NCI-H2196 treated with DMSO at 0.1 percent for 48 hours (cell line): ENCODE measurements around the gene CYTH3.

ENCODE experiments used
- DNase-seq: peaks from one replicate; lab custom pipeline; 2025; ENCODE audit not compliant: unreplicated experiment; lab: John Stamatoyannopoulos, UW

The CYTH3 gene

GRCh38 chr7:6167587-6168476, 104.6 kb downstream of the CYTH3 start:
- no peak for DNase-seq

- no peak for DNase-seq
Measured at GRCh38 chr7:6167004-6167551, 105.3 kb downstream of the CYTH3 start.

- no peak for DNase-seq
Measured at GRCh38 chr7:6166443-6166891, 106.0 kb downstream of the CYTH3 start.

- no peak for DNase-seq
Measured at GRCh38 chr7:6165521-6166320, 106.7 kb downstream of the CYTH3 start.

- no peak for DNase-seq
Measured at GRCh38 chr7:6165075-6165474, 107.3 kb downstream of the CYTH3 start.

- DNase-seq: no peak
Measured at GRCh38 chr7:6164491-6164890, 107.9 kb downstream of the CYTH3 start.

- no peak for DNase-seq
Measured at GRCh38 chr7:6164010-6164409, 108.4 kb downstream of the CYTH3 start.

- no peak for DNase-seq
Measured at GRCh38 chr7:6163402-6163801, 109.0 kb downstream of the CYTH3 start.

- DNase-seq: no peak
Measured at GRCh38 chr7:6162650-6163366, 109.6 kb downstream of the CYTH3 start.

- no peak for DNase-seq
Measured at GRCh38 chr7:6162331-6162620, 110.1 kb downstream of the CYTH3 start.

GRCh38 chr7:6161463-6162330, 110.7 kb downstream of the CYTH3 start:
- no peak for DNase-seq

- no peak for DNase-seq
Measured at GRCh38 chr7:6160191-6160623, 112.2 kb downstream of the CYTH3 start.

GRCh38 chr7:6159524-6160031, 112.8 kb downstream of the CYTH3 start:
- no peak for DNase-seq

- no peak for DNase-seq
Measured at GRCh38 chr7:6159097-6159483, 113.3 kb downstream of the CYTH3 start.

- DNase-seq: no peak
Measured at GRCh38 chr7:6158424-6159096, 113.9 kb downstream of the CYTH3 start.

- no peak for DNase-seq
Measured at GRCh38 chr7:6157685-6158423, 114.6 kb downstream of the CYTH3 start.

- no peak for DNase-seq
Measured at GRCh38 chr7:6156734-6157133, 115.7 kb downstream of the CYTH3 start.

- no peak for DNase-seq
Measured at GRCh38 chr7:6155596-6155995, 116.8 kb downstream of the CYTH3 start.
